Smooth muscle cell (in vitro differentiated cells): ENCODE results near the gene NAPG. TPM values are rescaled to one million over a fixed set of nuclear protein-coding genes. Genes with fewer than 3 reads are reported as not detected.

Experiments used
- DNase-seq: peaks from one replicate; lab custom pipeline; 2025; ENCODE audit not compliant: unreplicated experiment; lab: John Stamatoyannopoulos, UW
- H2AFZ ChIP-seq: fragments of 200-600 bp; sonication (generic); 2 replicates; pipeline ENCODE4 v1.6.0; 2016; ENCODE audit warnings: antibody characterized with exemption, low read depth, mild to moderate bottlenecking
- H3F3A ChIP-seq: fragments of 200-600 bp; sonication (generic); 2 replicates; pipeline ENCODE4 v1.6.0; 2017; ENCODE audit warnings: antibody characterized with exemption, low read depth
- H3K27ac ChIP-seq: fragments of 200-600 bp; sonication (generic); 2 replicates; pipeline ENCODE4 v1.5.1; 2016; ENCODE audit warnings: low read depth, mild to moderate bottlenecking
- H3K27me3 ChIP-seq: fragments of 200-600 bp; sonication (generic); 2 replicates; pipeline ENCODE4 v1.6.1; 2016; ENCODE audit warnings: low read depth, mild to moderate bottlenecking
- H3K36me3 ChIP-seq: fragments of 200-600 bp; sonication (generic); 2 replicates; pipeline ENCODE4 v1.5.1; 2016; ENCODE audit warnings: low read depth
- H3K4me1 ChIP-seq: fragments of 200-600 bp; sonication (generic); 2 replicates; pipeline ENCODE4 v1.5.1; 2016; ENCODE audit warnings: low read depth
- H3K4me2 ChIP-seq: fragments of 200-600 bp; sonication (generic); 2 replicates; pipeline ENCODE4 v1.6.0; 2016; ENCODE audit warnings: mild to moderate bottlenecking
- H3K4me3 ChIP-seq: fragments of 200-600 bp; sonication (generic); 2 replicates; pipeline ENCODE4 v1.5.1; 2016; ENCODE audit warnings: mild to moderate bottlenecking
- H3K79me2 ChIP-seq: fragments of 200-600 bp; sonication (generic); 2 replicates; pipeline ENCODE4 v1.6.0; 2016; ENCODE audit warnings: low read depth, mild to moderate bottlenecking
- H3K9ac ChIP-seq: fragments of 200-600 bp; sonication (generic); 2 replicates; pipeline ENCODE4 v1.6.0; 2016; ENCODE audit warnings: low read depth
- H3K9me3 ChIP-seq: fragments of 200-600 bp; sonication (generic); replicated peaks from 2 replicates; pipeline ENCODE4 v1.5.1; 2016; ENCODE audit warnings: low read depth
- H4K20me1 ChIP-seq: fragments of 200-600 bp; sonication (generic); 2 replicates; pipeline ENCODE4 v1.6.0; 2016; ENCODE audit warnings: low read depth
- WGBS: methylation state at CpG from one replicate; pipeline ENCODE4 v1.1.7; 2016; ENCODE audit warnings: low lambda C conversion rate; 5-methylcytosine and 5-hydroxymethylcytosine counted together
- polyA plus RNA-seq: library from polyadenylated mRNA; unstranded; fragments of >200 nt; fragmentation: Nextera tagmentation; extraction: Ambion mirVana; gene quantifications from 2 replicates; pipeline ENCODE4 v1.2.1, GENCODE V29; 2016
- total RNA-seq: library from RNA; depleted of rRNA; stranded (reverse); fragments of >200 nt; gene quantifications from 2 replicates; pipeline ENCODE4 v1.2.3, GENCODE V29; 2014
- TF ChIP-seq, protein P1 (sequence below): fragments of 200-600 bp; sonication (generic); IDR thresholded peaks from 2 replicates; pipeline ENCODE4 v1.5.1; 2017; ENCODE audit warnings: borderline replicate concordance, mild to moderate bottlenecking, antibody characterized with exemption; ENCODE audit not compliant: insufficient read depth, poor library complexity, severe bottlenecking

The NAPG gene
- total and polyA plus RNA-seq, 2 experiments from 2014 or later, result 30.2 to 57.4 TPM

DNA sequence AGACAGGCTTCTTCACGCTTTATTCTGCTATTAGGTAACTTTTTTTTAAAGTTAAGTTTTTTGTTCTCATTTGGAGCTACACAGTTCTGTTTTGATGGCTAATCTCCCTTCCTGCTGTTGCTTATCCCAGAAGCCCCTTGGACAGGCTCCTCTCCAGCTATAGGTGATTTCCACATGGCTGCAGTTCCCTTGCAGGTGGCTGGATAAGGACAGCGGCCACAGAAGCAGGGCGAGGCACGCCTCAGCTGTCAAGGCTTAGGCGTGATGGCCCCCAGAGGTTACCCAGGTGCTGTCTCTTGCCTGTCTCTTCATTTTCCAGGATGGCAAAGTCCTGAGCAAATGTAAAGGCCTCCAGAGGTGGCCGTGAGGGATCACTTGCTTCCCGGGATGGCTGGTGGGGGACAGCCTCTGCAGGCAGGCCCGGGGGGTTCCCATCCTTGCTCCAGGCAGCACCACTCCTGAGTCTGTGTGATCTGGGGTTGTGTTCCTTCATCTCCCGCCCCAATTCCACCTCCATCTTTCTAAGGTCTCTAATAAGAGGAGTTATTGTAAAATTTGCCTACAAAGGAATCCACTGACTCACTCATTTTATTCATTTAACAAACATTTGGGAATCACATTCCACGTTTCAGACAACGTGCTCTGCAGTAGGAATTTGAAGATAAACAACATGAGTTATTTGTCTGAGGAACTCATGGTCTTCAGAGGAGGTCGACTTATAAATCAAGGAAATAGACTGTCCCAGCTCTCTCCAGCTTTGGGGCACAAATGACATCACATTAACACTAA is 53.4 kb downstream of the NAPG start:
- Histone ChIP-seq H3K4me1 (no peaks in the 10 kb centered on the region), H3K4me3 (no peak overlapping the region), H3K27me3 (no peaks in the 10 kb centered on the region), H3K9ac (no peak overlapping the region), H4K20me1 (no peaks in the 10 kb centered on the region), H3K4me2 (no peak overlapping the region), H3K36me3 (no peaks in the 10 kb centered on the region), H2AFZ (no peak overlapping the region), H3F3A (no peaks in the 10 kb centered on the region), H3K9me3 (no peaks in the 10 kb centered on the region), H3K27ac (no peak overlapping the region), H3K79me2 (no peaks in the 10 kb centered on the region)
- TF ChIP-seq, protein P1, sequence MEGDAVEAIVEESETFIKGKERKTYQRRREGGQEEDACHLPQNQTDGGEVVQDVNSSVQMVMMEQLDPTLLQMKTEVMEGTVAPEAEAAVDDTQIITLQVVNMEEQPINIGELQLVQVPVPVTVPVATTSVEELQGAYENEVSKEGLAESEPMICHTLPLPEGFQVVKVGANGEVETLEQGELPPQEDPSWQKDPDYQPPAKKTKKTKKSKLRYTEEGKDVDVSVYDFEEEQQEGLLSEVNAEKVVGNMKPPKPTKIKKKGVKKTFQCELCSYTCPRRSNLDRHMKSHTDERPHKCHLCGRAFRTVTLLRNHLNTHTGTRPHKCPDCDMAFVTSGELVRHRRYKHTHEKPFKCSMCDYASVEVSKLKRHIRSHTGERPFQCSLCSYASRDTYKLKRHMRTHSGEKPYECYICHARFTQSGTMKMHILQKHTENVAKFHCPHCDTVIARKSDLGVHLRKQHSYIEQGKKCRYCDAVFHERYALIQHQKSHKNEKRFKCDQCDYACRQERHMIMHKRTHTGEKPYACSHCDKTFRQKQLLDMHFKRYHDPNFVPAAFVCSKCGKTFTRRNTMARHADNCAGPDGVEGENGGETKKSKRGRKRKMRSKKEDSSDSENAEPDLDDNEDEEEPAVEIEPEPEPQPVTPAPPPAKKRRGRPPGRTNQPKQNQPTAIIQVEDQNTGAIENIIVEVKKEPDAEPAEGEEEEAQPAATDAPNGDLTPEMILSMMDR, result no peak
- DNase-seq, result no peak
- WGBS, result 83% methylated on average over 12 of the region's 12 CpGs

GRCh38 chr18:10580215-10580614 is 54.4 kb downstream of the NAPG start:
- Histone ChIP-seq H3K36me3 (no peaks in the 10 kb centered on the region), H2AFZ (no peak overlapping the region), H4K20me1 (no peaks in the 10 kb centered on the region), H3F3A (no peaks in the 10 kb centered on the region), H3K79me2 (no peaks in the 10 kb centered on the region), H3K4me1 (no peaks in the 10 kb centered on the region), H3K4me3 (no peak overlapping the region), H3K27ac (no peak overlapping the region), H3K9me3 (no peaks in the 10 kb centered on the region), H3K27me3 (no peaks in the 10 kb centered on the region), H3K4me2 (no peak overlapping the region), H3K9ac (no peak overlapping the region)
- TF ChIP-seq, protein P1, result no peak
- 99% methylated on average over 4 of the region's 4 CpGs for WGBS
- no peak for DNase-seq

DNA sequence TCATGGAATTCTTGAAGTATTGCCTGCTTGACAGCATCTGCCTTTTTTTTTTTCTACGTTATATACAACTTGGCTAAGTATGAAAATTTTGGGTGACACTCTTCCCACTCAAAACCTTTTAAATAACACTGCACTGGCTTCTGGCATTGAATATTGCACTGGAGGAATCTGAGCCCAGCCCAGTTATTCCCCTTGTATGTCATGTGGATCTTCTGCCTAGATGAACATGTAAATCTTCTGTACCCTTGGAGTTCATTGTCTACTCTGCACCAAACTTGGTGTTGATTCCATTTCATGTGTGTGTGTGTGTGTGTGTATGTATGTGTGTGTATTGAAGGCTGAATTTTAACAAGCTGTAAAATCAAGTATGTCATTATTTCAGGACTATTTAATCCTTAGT is 59.4 kb downstream of the NAPG start:
- no peak for DNase-seq
- TF ChIP-seq, protein P1, result no peak
- H3K79me2 ChIP-seq, result no peaks in the 10 kb centered on the region
- WGBS, result 86% methylated on average over 1 of the region's 1 CpG
- no peaks in the 10 kb centered on the region for H3K9me3 ChIP-seq
- H3F3A ChIP-seq, result no peaks in the 10 kb centered on the region
- H3K4me1 ChIP-seq, result no peaks in the 10 kb centered on the region
- H3K27ac ChIP-seq, result no peak overlapping the region
- H3K4me2 ChIP-seq, result no peak overlapping the region
- H2AFZ ChIP-seq, result no peak overlapping the region
- no peak overlapping the region for H3K4me3 ChIP-seq
- H3K36me3 ChIP-seq, result no peaks in the 10 kb centered on the region
- H3K9ac ChIP-seq, result no peak overlapping the region
- H4K20me1 ChIP-seq, result no peaks in the 10 kb centered on the region
- no peaks in the 10 kb centered on the region for H3K27me3 ChIP-seq

GRCh38 chr18:10588975-10589374 is 63.1 kb downstream of the NAPG start:
- Histone ChIP-seq H3F3A (no peaks in the 10 kb centered on the region), H3K36me3 (no peaks in the 10 kb centered on the region), H3K4me2 (no peak overlapping the region), H3K9me3 (no peaks in the 10 kb centered on the region), H3K4me3 (no peak overlapping the region), H3K9ac (no peak overlapping the region), H4K20me1 (no peaks in the 10 kb centered on the region), H2AFZ (no peak overlapping the region), H3K4me1 (no peaks in the 10 kb centered on the region), H3K27ac (no peak overlapping the region), H3K27me3 (no peaks in the 10 kb centered on the region), H3K79me2 (no peaks in the 10 kb centered on the region)
- TF ChIP-seq, protein P1, result no peak
- WGBS, result 97% methylated on average over 30 of the region's 30 CpGs
- DNase-seq, result no peak
